HG02759 (cell line): ENCODE measurements around the gene WNK4.

Experiments
- ATAC-seq: cut with Tn5 transposase; IDR thresholded peaks from one replicate; pipeline ENCODE4 v1.9.1; 2021; ENCODE audit warnings: mild to moderate bottlenecking, moderate library complexity; ENCODE audit not compliant: unreplicated experiment

Gene WNK4

GRCh38 chr17:42832934-42833766 lies 52.7 kb downstream of the WNK4 start, which contains the start of gene PSME3:
PSME3 (plus strand) TSS chr17:42833397; CDS start chr17:42833632, 235 bp downstream.
- ATAC-seq, result peak; percentile 89

GRCh38 chr17:42833767-42834422 lies 53.5 kb downstream of the WNK4 start:
- ATAC-seq, result no peak

GRCh38 chr17:42835732-42836131 lies 55.3 kb downstream of the WNK4 start:
- ATAC-seq, result no peak

- no peak for ATAC-seq
Observed at GRCh38 chr17:42841975-42842685, 61.7 kb downstream of the WNK4 start.

GRCh38 chr17:42843358-42843934 lies 63.0 kb downstream of the WNK4 start:
- no peak for ATAC-seq

- ATAC-seq, result no peak
Observed at GRCh38 chr17:42844271-42844670, 63.9 kb downstream of the WNK4 start, which contains the start of gene AOC2. AOC2 (plus strand) TSS chr17:42844580; CDS start chr17:42844627, 47 bp downstream.

- ATAC-seq, result no peak
Observed at GRCh38 chr17:42844761-42845555, 64.5 kb downstream of the WNK4 start.

GRCh38 chr17:42845556-42845917 lies 65.1 kb downstream of the WNK4 start:
- no peak for ATAC-seq

- ATAC-seq, result no peak
Observed at GRCh38 chr17:42845918-42846593, 65.6 kb downstream of the WNK4 start.
